Activated T-helper 9 cell treated with anti-CD3 and anti-CD28 coated beads, Interleukin-2, amount 50 U/mL, for 16 hours (primary cell): ENCODE data around the gene UNG.
"Not testable (repeated sequence)": the region's sequence is repeated elsewhere in the genome, so short reads cannot be mapped to it uniquely, and the experiment has no call there.

Experiments used
- DNase-seq: peaks from one replicate; pipeline ENCODE4 v3.0.0-alpha.2; 2020; ENCODE audit warnings: low read depth

The UNG gene

DNA sequence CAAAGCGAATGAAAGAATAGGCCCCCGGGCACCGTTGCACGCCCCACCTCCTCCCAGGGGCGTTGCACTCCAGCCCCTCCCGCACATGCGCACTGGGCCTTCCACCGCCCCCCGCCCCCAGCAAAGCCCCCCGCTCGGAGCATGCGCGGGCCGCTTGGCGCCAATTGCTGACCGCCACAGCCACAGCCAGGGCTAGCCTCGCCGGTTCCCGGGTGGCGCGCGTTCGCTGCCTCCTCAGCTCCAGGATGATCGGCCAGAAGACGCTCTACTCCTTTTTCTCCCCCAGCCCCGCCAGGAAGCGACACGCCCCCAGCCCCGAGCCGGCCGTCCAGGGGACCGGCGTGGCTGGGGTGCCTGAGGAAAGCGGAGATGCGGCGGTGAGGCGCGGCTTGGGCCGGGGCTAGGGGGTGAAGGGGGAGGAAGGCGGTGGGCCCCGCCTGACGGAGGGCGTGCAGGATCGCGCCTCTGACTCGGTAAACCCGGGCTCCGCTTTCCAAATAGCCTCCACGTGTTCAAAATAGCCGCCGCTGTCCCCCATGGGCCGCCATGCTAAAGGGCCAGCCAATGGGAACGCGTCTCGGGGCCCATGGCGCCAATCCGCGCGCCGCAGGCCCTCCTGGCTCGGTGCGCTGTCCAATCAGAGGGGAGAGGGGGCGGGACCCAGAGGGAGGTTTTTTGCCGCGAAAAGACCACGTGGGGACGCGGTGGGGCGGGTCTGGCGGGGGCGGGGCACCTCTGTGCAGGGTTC, at the start of gene UNG:
UNG (plus strand) TSS at position 163 of the 748 bp plus-strand sequence; CDS start at position 246, 83 bp downstream.
- peak; percentile 95 for DNase-seq

DNA sequence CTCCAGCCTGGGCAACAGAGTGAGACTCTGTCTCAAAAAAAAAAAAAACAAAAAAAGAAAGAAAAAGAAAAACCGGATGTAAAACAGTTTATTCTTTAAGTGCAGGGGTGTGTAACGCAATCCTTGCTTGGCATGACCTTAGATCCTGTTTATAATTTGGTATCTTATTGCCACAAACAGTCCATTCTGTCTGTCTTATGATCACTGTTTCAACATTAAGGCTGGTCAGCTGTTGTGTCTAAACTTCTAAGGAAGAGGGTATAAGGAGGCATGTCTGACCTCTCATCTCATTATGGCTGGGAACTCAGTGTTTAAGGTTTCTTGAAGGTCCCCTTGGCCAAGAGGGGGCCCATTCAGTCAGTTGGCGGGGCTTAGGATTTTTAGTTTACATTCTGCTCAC, 48.7 kb upstream of the UNG start:
- not testable (repeated sequence) for DNase-seq

DNA sequence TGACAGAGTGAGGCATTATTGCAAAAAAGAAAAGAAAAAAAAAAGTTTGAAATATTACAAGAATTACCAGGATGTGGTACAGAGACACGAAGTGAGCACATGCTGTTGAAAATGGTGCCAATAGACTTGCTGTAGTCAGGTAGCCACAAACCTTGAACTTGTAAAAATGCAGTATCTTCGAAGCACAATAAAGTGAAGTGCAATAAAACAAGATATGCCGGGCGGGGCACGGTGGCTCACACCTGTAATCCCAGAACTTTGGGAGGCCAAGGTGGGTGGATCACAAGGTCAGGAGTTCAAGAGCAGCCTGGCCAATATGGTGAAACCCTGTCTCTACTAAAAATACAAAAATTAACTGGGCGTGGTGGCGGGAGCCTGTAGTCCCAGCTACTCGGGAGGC, 47.6 kb upstream of the UNG start:
- not testable (repeated sequence) for DNase-seq

DNA sequence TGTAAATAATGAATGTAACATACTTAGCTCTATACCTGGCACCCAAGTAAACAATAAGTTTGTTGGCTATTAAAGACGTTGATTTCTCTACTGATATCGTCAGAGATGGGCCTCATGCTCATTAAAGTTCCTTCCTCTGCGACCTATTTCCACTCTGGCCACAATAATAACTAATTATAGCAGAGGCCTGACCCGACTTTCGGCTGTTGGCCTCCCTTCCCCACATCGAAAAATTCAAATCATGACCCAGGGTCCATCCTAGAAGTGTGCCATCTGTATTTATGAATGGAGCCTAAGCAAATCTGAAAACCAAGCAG, 45.3 kb upstream of the UNG start:
- no peak for DNase-seq

DNA sequence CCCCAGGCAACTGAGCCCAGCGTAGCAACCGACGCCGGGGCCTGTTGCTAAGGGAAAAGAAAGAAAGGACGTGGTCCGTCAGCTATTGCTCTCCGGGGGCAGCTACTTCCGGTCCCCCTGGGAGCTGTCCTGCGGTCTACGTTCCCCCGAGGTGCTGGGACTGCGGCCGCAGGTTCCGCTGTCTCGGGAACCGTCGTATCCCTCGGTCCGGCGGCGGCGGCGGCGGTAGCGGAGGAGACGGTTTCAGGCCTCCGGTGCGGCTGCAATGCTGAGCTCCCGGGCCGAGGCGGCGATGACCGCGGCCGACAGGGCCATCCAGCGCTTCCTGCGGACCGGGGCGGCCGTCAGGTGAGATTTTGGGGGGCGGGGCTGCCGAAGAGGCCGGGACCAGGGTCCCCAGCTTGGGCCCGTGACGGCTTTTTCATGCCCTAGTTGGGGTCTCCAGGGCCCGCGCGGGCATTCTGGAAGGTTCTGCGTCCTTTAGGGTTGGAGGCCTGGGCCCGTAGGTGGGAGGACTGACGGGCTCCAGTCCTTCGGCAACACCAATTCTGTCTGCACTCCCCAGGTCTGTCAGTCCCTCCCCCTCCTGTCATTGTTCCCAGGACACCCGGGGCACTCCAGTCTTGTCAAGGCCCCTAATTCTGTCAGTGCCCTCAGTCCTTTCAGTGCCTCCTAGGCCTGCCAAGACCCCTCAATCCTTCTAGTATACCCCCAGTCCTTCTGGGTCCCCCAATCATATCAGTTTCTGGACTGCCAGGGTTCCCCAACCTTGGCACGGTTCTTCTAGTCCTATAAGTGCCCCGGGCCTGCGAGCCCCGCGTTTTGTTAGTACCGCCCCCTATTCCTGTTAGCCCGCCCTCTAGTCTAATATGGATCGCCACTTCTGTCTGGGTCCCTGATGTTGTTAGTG, 44.7 kb upstream of the UNG start, which contains the start of gene USP30:
USP30 (plus strand) TSS at position 163 of the 910 bp plus-strand sequence; CDS start at position 266, 103 bp downstream.
- peak; percentile 72 for DNase-seq

DNA sequence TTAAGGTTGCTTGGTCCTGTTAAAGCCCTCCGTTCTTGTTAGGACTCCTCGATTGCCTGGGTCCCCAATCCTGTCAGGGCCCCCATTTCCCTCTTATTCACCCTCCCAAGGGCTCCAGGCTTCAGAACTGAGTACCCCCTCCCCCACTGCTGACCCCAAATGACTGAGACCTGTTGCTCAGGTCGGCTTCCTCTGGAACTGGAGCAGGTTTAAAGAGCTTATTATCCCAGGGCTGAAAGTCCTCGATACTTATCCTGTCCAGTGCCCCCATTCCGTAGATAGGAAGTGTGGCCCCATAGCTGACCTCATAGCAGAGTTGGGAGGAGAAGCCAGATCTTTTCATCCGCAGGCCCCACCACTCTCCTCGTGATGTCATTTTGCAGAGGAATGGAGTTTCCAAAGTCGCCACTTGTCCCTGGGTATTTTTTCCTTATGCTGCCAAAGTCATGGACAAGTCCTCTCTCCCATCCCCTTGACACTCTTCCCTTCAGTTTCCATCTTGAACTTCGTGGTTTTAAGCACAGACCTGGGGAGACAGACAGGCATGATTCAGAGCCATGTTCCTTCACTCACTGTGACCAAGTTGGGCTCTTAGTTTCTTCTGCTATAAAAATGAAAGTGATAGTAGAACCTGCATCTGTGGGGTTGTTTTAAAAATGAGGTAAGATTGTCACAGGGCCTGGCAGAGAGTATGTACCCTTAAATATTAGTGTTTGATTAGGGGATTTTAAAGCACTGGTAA, 43.8 kb upstream of the UNG start:
- DNase-seq: no peak

DNA sequence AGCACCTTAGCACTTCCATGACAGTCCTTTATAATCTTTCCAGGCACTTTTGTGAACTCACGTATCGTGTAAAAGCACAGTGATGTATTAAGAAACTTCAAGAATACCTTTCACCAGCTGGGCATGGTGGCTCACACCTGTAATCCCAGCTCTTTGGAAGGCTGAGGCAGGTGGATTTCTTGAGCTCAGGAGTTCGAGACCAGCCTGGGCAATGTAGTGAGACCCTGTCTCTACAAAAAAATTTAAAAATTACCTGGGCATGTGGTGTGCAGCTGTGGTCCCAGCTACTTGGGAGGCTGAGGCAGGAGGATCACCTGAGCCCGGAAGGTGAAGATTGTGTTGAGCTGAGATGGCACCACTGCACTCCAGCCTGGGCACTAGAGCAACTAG, 43.3 kb upstream of the UNG start:
- not testable (repeated sequence) for DNase-seq

DNA sequence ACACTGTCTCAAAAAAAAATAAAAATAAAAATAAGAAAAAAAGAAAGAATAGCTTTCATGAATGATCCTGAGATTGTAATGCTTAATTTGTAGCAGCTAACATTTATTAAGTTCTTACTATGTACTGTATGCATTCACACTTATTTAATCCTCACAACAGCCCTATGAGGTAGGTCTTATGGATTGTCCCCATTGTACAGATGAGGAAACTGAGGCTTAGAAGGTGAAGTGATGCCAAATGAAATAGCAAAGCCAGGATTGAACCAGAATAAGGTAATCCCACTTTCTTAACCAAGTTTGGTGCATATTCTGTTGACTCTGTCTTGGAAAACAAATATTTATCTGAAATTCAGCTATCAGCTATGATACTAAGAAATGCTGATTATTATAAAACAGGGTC, 42.9 kb upstream of the UNG start:
- no peak for DNase-seq

DNA sequence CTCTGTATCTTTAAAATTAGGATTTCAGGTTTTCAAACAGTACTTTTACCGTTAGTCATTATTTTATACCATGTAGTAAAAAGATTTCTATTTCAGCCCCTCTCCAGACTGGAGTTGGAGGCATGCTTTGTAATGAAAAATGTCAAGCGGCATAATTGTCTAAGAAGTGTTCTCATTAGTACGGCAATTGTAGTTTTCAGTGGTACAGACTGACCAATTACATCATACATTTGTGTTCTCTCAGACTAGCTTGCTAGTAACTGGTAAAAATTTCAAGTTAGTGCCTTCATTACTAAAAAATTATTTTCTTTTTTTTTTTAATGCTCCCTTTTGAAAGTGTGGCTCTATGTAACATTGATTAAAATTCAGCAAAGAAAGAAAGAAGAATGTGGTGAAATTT, 40.5 kb upstream of the UNG start:
- no peak for DNase-seq

DNA sequence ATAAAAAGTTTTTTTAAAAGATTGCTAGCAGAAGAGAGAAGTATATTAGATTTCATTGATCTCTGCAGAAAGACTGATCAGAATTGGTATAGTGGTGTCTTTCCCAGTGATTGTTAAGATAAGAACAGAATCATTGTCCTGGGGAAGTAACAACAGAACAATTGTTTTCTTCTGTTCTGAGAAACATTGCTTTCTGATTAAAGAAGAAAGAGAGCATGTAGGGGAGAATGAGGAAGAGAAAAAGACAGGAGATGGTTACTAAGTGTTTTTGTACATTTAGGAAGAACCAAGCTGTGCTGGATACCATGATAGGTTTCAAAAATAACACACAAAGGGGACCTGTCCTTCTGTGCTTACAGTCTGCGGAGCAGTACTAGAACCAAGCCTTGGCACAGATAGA, 40.0 kb upstream of the UNG start:
- DNase-seq: no peak

DNA sequence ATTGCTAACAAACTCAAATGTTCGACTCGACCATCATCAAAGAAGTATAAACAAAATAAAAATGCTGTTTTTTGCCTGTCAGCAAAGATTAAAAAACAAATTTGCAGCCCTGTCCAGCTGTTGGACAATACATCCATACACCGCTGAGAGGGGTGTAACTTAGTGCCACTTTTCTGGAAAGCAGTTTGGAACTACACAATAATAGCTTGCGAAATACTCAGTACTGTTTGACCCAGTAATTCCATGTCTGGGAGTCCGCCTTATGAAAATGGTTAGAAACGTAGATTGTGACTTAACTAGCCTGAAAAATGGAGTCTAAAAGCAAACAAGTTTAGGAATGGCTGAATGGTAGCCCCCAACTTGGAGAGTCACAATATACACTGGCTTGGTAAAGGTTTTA, 38.6 kb upstream of the UNG start:
- DNase-seq: no peak

DNA sequence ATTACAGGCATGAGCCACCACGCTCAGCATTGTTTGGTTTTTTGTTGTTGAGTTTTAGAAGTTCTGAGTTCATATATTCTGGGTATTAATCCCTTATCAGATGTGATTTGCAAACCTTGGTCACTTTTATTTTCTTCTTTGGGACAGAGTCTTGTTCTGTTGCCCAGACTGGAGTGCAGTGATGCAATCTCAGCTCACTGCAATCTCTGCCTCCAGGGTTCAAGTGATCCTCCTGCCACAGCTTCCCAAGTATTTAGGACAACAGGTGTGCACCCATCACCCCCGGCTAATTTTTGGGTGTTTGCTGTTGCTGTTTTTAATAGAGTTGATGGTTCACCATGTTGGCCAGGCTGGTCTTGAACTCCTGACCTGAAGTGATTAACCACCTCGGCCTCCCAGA, 33.3 kb upstream of the UNG start:
- no peak for DNase-seq

DNA sequence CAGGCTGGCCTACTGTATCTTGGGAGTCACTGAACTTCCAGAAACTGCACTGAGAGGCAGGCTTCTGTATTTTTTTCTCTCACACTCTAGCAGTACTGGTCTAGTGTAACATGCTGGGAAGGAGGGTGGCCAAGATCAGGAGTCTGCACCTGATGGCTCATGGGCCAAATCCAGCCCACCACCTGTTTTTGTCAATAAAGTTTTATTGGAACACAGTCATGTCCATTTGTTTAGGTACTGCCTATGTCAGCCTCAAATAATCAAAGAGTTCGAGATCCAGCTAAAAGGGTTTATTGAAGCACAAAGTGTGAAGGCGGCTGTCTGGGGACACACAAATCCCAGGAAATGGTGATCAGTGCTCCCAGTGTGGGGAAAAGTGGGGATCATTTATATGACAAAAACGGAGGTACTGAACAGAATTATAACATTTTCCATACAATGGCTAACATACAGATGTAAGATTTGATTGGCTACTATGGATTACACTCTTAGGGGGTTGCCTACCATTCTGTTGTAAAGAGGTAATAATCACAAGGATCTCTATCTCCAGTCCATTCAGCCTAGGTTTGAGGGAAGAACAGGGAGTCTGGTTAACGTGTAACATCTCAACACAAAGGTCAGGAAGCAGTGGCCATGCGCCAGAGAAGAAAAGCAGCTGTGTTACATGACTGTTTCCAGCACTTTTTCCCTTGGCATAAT, 32.1 kb upstream of the UNG start:
- DNase-seq: no peak

DNA sequence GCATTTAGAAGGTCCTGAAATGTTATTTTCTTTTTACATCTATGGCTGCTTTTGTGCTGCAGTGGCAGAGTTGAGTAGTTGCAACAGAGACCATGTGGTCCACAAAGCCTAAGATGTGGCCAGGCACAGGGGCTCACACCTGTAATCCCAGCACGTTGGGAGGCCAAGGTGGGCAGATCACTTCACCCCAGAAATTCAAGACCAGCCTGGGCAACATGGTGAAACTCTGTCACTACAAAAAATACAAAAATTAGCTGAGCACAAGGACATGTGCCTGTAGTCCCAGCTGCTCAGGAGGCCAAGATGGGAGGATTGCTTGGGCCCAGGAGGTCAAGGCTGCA, 31.6 kb upstream of the UNG start:
- DNase-seq: no peak

DNA sequence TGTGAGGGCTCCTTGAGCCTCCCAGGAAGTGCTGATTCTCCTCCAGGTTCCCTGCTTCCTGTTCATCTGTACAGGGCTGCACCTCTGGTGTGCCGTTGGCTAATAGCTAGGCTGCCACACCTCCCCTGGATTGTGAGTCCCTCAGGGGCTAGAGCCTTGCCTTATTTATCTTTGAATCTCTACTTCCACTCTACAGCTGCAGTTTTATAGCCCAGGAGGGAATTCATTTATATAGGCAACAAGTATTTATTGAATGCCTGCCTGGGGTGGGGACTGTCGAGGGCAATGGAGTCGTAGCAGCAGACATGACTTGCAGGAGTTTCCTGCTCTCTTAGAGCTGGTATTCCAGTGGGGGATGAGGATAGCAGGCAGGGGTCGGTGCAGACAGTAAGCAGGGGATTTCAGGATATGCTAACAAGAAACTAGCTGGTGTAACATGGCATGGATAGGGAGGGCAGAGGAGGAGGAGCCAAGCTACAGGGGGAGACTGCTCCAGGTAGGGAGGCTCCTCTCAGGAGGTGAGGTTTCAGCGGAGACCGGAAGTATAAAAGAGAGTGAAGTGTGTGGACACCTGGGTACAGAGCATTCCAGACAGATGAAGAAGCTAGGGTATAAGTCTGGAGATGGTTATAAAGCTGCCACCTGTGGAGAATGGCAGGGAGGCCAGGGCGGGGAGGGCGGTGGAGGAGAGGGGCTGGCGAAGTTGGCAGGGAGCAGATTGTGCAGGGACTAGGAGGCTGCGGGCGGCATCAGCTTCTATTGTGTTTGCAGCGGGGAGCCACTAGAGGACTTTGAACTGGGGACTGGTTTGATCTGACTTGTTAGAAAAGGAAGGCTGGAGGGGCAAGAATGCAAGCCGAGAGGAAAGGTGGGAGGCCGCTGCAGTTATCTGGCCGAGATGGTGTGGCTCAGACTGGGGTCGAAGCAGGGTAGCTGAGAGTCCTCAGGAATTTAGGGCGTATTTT, 27.8 kb upstream of the UNG start:
- DNase-seq: no peak

DNA sequence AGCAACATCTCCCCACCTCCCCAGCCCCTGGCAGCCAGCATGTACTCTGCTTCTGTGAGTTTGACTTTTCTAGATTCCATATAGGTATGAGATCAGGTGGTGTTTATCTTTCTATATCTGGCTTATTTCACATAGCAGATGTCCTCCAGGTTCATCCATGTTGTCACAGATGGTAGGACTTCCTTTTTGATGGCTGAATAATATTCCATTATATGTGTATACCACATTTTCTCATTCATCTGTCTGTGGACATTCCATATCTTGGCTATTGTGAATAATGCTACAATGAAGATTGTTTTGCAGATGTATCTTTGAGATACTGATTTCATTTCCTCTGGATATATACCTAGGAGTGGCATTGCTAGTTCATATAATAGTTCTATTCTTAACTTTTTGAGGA, 22.5 kb upstream of the UNG start:
- DNase-seq: no peak

DNA sequence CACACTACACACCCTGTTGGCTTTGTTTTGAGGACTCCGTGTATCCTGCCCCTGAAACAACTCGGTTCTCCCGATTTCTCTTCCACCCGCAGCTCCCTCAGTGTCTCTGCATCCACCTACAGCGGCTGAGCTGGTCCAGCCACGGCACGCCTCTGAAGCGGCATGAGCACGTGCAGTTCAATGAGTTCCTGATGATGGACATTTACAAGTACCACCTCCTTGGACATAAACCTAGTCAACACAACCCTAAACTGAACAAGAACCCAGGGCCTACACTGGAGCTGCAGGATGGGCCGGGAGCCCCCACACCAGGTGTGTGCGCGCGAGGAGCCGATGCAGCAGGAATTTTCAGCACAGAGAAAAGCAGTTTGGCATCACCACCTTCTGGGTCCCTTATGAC, 14.6 kb upstream of the UNG start:
- no peak for DNase-seq

DNA sequence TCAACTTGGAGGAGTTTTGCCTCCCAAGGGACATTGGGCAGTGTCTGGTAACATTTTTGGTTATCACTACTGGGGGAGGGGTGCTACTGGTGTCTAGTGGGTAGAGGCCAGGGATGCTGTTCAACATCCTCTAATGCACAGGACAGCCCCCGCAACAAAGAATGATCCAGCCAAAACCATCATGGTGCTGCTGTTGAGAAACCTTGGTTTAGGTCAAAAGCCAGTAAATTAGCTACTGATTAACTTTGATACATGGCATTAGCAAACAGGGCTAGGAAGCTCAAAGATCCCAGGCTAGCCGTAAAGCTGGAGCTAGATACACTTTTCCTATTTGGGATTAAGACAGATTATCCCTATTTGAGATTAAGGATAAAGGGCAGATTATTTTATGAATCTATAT, 13.0 kb upstream of the UNG start:
- DNase-seq: no peak

DNA sequence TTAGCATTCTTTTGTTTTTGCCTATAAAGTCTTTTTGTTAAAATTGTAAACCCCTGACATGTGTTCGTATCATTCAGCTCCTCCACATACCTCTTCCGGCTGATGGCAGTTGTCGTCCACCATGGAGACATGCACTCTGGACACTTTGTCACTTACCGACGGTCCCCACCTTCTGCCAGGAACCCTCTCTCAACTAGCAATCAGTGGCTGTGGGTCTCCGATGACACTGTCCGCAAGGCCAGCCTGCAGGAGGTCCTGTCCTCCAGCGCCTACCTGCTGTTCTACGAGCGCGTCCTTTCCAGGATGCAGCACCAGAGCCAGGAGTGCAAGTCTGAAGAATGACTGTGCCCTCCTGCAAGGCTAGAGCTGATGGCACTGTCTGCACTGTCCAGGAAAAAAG, 11.8 kb upstream of the UNG start:
- DNase-seq: no peak

DNA sequence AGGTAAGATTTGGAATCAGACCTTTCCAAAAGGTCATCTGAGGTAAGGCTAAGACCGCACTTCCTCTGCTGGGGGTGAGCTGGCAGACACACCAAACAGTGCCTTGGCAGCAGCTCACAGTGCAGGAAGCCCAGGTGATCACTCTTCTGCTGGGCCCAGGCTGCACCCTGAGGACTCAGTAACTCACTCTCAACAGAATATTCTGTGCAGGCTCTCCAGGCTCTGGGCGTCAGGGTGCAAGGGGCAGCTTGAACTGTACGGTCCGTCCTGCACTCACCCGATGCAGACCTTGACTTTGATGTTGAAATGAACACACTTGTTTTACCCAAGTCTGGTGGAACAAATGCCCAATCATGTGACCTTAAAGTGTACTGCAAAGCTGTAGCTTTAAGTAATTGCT, 10.1 kb upstream of the UNG start:
- no peak for DNase-seq

DNA sequence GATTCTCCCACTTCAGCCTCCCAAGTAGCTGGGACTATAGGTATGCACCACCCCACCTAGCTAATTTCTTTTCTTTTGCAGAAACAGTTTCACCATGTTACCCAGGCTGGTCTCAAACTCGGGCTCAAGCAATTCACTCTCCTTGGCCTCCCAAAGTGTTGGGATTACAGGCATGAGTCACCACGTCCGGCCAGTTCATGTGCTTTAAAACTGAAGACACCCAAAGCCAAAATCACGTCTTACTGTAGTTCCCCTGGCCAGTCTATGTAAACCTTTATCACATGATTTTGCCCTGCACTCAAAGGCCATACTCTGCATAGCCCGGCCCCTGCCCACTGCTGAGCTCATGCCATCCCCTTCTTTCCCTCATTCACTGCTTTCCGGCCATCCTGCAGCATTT, 8.6 kb upstream of the UNG start:
- DNase-seq: no peak
